Measurements from ENCODE around the gene TUSC2.

The TUSC2 gene

GRCh38 chr3:50358911-50359759, 31.1 kb upstream of the TUSC2 start, which contains the start of gene TMEM115:
Gene TMEM115, minus strand, starts transcription at chr3:50359521. Its CDS starts 458 bp downstream, at chr3:50359063.
- Histone ChIP-seq H3K9me3 (ENCODE audit: insufficient read depth, low read length) (no peaks in the 10 kb centered on the region), H2AFZ (ENCODE audit: low read depth, low read length, severe bottlenecking) (peak within 1 kb of the TSS; percentile 92), H3K27ac (ENCODE audit: low read depth, low read length) (peak within 1 kb of the TSS; percentile 19; the same call in 1 of the 2 replicates), H3K9me2 (replicated peaks; ENCODE audit: insufficient read depth, low read length) (no peaks in the 10 kb centered on the region), H4K20me1 (ENCODE audit: low read depth, low read length) (no peaks in the 10 kb centered on the region), H3K4me2 (ENCODE audit: low read depth, low read length, poor library complexity, severe bottlenecking) (peak within 1 kb of the TSS; percentile 74), H3K36me3 (ENCODE audit: low read length) (no peaks in the 10 kb centered on the region), H3K9ac (ENCODE audit: low read length) (peak within 1 kb of the TSS; percentile 79), H3K4me3 (ENCODE audit: insufficient read depth, low read length, poor library complexity, severe bottlenecking) (peak within 1 kb of the TSS; percentile 68), H3K79me2 (ENCODE audit: insufficient read depth, low read length) (peaks cover 29% of the 10 kb centered on the region), H3F3A (ENCODE audit: insufficient read depth) (no peaks in the 10 kb centered on the region), H3K27me3 (ENCODE audit: low read length) (no peaks in the 10 kb centered on the region)
- TF ChIP-seq, protein P1, sequence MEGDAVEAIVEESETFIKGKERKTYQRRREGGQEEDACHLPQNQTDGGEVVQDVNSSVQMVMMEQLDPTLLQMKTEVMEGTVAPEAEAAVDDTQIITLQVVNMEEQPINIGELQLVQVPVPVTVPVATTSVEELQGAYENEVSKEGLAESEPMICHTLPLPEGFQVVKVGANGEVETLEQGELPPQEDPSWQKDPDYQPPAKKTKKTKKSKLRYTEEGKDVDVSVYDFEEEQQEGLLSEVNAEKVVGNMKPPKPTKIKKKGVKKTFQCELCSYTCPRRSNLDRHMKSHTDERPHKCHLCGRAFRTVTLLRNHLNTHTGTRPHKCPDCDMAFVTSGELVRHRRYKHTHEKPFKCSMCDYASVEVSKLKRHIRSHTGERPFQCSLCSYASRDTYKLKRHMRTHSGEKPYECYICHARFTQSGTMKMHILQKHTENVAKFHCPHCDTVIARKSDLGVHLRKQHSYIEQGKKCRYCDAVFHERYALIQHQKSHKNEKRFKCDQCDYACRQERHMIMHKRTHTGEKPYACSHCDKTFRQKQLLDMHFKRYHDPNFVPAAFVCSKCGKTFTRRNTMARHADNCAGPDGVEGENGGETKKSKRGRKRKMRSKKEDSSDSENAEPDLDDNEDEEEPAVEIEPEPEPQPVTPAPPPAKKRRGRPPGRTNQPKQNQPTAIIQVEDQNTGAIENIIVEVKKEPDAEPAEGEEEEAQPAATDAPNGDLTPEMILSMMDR (IDR thresholded peaks at IDR 0.05; ENCODE audit: insufficient read depth, low read length, poor library complexity, severe bottlenecking) = no peak
- no peak for TF ChIP-seq EZH2phosphoT487 (conservative IDR thresholded peaks at IDR 0.05; ENCODE audit: low read length)

DNA sequence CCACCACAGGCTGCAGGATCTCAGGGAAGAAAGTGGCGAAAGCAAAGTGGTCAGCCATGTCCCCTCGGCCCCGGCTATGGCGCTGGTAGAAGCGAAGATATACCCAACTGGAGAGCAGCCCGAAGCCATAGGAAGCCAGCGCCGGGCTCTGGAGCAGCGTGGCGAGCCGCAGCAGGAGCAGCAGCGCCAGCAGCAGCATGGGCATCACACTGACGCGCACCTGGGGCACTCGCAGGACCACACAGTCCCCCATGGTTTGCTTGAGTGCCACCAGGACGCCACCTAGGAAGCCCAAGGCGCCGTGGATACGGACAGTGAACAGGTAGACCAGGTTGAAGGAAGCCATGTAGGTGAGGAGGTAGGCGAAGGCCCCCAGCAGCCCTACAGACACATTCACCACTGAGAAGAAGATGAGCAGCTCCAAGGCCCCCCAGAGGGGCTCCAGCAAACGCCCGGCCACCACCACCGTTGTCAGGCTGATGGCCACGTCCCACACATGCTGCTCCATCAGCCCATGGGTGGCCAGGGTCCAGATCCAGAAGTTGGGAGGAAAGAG, 30.4 kb upstream of the TUSC2 start:
- H4K20me1 ChIP-seq (ENCODE audit: low read depth, low read length) = no peaks in the 10 kb centered on the region
- H3K27ac ChIP-seq (ENCODE audit: low read depth, low read length) = no peak overlapping the region
- no peaks in the 10 kb centered on the region for H3K27me3 ChIP-seq (ENCODE audit: low read length)
- peak overlapping the region; percentile 79 for H3K9ac ChIP-seq (ENCODE audit: low read length)
- H2AFZ ChIP-seq (ENCODE audit: low read depth, low read length, severe bottlenecking) = no peak overlapping the region
- no peaks in the 10 kb centered on the region for H3K9me3 ChIP-seq (ENCODE audit: insufficient read depth, low read length)
- no peak for TF ChIP-seq EZH2phosphoT487 (conservative IDR thresholded peaks at IDR 0.05; ENCODE audit: low read length)
- TF ChIP-seq, protein P1 (IDR thresholded peaks at IDR 0.05; ENCODE audit: insufficient read depth, low read length, poor library complexity, severe bottlenecking) = no peak
- H3K4me3 ChIP-seq (ENCODE audit: insufficient read depth, low read length, poor library complexity, severe bottlenecking) = peak overlapping the region; percentile 68
- H3K79me2 ChIP-seq (ENCODE audit: insufficient read depth, low read length) = peaks cover 29% of the 10 kb centered on the region
- H3K9me2 ChIP-seq (replicated peaks; ENCODE audit: insufficient read depth, low read length) = no peaks in the 10 kb centered on the region
- H3F3A ChIP-seq (ENCODE audit: insufficient read depth) = no peaks in the 10 kb centered on the region
- peak overlapping the region; percentile 74 for H3K4me2 ChIP-seq (ENCODE audit: low read depth, low read length, poor library complexity, severe bottlenecking)
- no peaks in the 10 kb centered on the region for H3K36me3 ChIP-seq (ENCODE audit: low read length)

DNA sequence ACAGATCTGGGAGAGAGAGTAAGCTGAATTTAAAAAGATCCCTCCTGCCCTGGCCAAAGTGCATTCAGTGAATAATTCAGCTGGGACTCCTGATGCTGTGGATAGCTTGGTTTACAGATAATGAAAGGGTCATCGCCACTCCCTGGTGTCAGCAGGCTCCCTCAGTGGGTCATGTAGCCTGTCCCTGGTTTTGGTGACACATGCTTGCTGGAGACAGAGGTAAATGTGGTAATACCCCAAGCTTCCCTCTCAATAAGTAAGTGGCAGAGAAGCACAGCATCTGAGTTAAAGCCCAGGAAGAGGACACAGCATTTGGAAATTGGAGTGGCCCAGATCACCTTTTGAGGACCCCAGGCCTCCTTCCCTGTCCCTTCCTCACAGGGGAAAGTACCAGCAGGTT, 29.5 kb upstream of the TUSC2 start:
- TF ChIP-seq, protein P1 (IDR thresholded peaks at IDR 0.05; ENCODE audit: insufficient read depth, low read length, poor library complexity, severe bottlenecking) = no peak
- TF ChIP-seq EZH2phosphoT487 (conservative IDR thresholded peaks at IDR 0.05; ENCODE audit: low read length) = no peak
- Histone ChIP-seq H3K79me2 (ENCODE audit: insufficient read depth, low read length) (peaks cover 29% of the 10 kb centered on the region), H3K9ac (ENCODE audit: low read length) (peak overlapping the region; percentile 79)

More for the DNA sequence above, 29.5 kb upstream of the TUSC2 start:
- Histone ChIP-seq H2AFZ (ENCODE audit: low read depth, low read length, severe bottlenecking) (no peak overlapping the region), H4K20me1 (ENCODE audit: low read depth, low read length) (no peaks in the 10 kb centered on the region), H3F3A (ENCODE audit: insufficient read depth) (no peaks in the 10 kb centered on the region; the same call in 1 of the 2 replicates), H3K9me2 (replicated peaks; ENCODE audit: insufficient read depth, low read length) (no peaks in the 10 kb centered on the region), H3K9me3 (ENCODE audit: insufficient read depth, low read length) (no peaks in the 10 kb centered on the region), H3K27ac (ENCODE audit: low read depth, low read length) (no peak overlapping the region), H3K4me3 (ENCODE audit: insufficient read depth, low read length, poor library complexity, severe bottlenecking) (peak overlapping the region; percentile 68), H3K27me3 (ENCODE audit: low read length) (no peaks in the 10 kb centered on the region), H3K4me2 (ENCODE audit: low read depth, low read length, poor library complexity, severe bottlenecking) (peak overlapping the region; percentile 74), H3K36me3 (ENCODE audit: low read length) (no peaks in the 10 kb centered on the region)

All from SU-DHL-6 (cell line).